ENCODE results near the gene CFB. TPM values are rescaled to one million over a fixed set of nuclear protein-coding genes. Genes with fewer than 3 reads are reported as not detected.

The CFB gene
- total and polyA plus RNA-seq, 2 of the 13 experiments (the other 11 are each of a cell fraction or from before 2014, with no cell fraction given) = 171 to 513 TPM

- TF ChIP-seq PREB (CRISPR knock-in tag; IDR thresholded peaks at IDR 0.05) (no peak), SATB2 (CRISPR knock-in tag; IDR thresholded peaks at IDR 0.05) (no peak), HMG20B (CRISPR knock-in tag; conservative IDR thresholded peaks at IDR 0.05) (peak; percentile 74), KAT7 (CRISPR knock-in tag; IDR thresholded peaks at IDR 0.05; ENCODE audit: borderline replicate concordance) (peak; percentile 91), ZNF232 (CRISPR knock-in tag; IDR thresholded peaks at IDR 0.05; ENCODE audit: borderline replicate concordance) (peak; percentile 88; the same call in 1 of the 2 replicates), ZNF557 (CRISPR knock-in tag; IDR thresholded peaks at IDR 0.05) (no peak), HNRNPUL1 (IDR thresholded peaks at IDR 0.05; ENCODE audit: low read depth, low read length) (no peak), SAFB2 (CRISPR knock-in tag; IDR thresholded peaks at IDR 0.05; ENCODE audit: borderline replicate concordance, low read depth) (peak; percentile 96), MTF2 (CRISPR knock-in tag; IDR thresholded peaks at IDR 0.05; ENCODE audit: borderline replicate concordance) (peak; percentile 48; the same call in 1 of the 2 replicates), ARID4A (CRISPR knock-in tag; IDR thresholded peaks at IDR 0.05; ENCODE audit: borderline replicate concordance) (peak; percentile 67), ZC3H4 (CRISPR knock-in tag; IDR thresholded peaks at IDR 0.05; ENCODE audit: borderline replicate concordance) (peak; percentile 31; the same call in 1 of the 2 replicates), U2AF2 (IDR thresholded peaks at IDR 0.05; ENCODE audit: low read depth, low read length) (0 out of 2 replicates have a peak, but pooled peaks have one; percentile 26), TFDP1 (CRISPR knock-in tag; IDR thresholded peaks at IDR 0.05; ENCODE audit: borderline replicate concordance) (peak; percentile 36; the same call in 1 of the 2 replicates), MEIS2 (CRISPR knock-in tag; IDR thresholded peaks at IDR 0.05) (peak; percentile 90), TCF7 (IDR thresholded peaks at IDR 0.05; ENCODE audit: low read depth) (0 out of 2 replicates have a peak, but pooled peaks have one; percentile 24), ZNF142 (CRISPR knock-in tag; IDR thresholded peaks at IDR 0.05) (peak; percentile 88)
Observed at GRCh38 chr6:31945507-31946369, at the start of gene CFB (continued).
